GM19372 (cell line): Measurements from ENCODE around the gene LMAN1L.

Experiments used
- ATAC-seq: cut with Tn5 transposase; IDR thresholded peaks from one replicate; pipeline ENCODE4 v1.9.1; 2021; ENCODE audit warnings: mild to moderate bottlenecking, low read depth, moderate library complexity; ENCODE audit not compliant: unreplicated experiment

The LMAN1L gene

DNA sequence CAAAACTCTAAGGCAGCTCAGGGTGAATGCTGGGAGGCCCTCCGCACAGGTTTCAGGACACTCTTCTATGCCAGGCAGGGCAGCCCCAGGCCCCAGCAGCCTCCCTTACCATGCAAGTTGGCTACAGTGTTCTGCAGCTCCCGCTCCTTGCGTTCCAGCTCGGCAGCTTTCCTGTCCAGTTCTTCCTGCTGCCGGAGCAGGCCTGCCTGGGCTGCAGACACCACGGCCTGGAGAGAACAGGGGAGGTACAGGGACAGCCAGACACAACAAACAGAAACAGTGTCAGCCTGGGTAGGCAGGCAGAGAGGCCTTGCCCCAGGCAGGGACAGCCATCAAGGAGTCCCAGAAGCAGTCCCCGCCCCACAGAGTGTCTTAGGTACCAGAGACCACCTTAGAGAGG lies 39.3 kb downstream of the LMAN1L start:
- ATAC-seq: no peak

DNA sequence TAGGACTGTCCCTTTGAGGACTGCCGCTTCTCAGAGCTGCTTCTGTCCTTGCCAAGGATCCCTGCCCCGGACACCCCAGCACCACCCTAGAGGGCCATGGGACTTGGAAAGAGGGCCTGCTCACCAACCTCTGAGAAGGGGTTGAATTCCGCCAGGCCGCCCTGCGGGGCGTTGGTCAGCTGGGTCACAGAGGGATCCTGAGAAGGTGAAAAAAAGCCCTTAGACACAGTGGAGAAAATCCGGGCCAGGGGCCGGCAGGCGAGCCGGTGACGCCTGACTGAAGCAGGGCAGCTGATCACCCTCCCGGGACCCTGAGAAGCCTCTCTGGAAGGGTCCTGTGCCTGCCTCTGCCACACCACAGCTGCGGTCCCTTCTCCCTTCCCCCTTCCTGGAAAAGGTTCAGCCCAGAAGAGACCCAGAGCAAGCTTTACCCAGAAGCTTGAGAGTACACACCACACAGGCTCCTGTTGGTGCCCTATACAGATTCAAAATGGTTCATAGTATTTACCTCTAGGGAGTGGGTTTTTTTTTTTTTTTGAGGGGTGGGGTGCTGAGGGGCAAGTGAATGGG lies 41.9 kb downstream of the LMAN1L start:
- ATAC-seq: no peak

DNA sequence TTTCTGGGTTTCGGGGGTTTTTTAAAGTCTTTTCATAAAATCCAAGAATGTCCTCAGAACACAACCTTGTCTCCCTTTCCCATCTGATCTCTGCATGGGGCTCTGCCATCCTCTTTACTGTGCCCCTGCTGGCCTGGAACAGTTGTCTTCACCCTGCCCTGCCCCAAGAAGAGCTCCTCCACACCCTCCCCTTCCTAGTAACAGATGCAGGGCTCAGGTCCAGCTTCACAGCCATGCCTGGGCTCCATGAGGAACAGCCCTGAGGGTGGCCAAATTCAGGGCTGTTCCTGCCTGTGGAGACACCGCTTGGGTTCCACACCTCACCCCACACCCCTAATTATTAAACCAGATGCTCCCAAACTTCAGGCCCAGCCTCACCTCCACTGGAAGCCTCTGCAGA lies 43.2 kb downstream of the LMAN1L start:
- ATAC-seq: no peak

DNA sequence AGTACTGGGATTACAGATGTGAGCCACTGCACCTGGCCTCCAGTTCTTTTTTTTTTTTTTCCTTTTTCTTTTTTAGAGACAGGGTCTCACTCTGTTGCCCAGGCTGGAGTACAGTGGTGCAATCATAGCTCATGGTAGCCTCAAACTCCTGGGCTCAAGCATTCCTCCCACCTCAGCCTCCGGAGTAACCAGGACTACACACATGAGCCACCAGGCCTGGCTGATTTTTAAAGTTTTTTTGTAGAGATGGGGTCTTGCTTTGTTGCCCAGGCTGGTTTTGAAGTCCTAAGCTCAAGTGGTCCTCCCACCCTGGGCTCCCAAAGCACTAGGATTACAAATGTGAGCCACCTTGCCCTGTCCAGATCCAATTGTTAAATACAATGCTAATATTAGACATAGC lies 43.9 kb downstream of the LMAN1L start:
- no peak for ATAC-seq

DNA sequence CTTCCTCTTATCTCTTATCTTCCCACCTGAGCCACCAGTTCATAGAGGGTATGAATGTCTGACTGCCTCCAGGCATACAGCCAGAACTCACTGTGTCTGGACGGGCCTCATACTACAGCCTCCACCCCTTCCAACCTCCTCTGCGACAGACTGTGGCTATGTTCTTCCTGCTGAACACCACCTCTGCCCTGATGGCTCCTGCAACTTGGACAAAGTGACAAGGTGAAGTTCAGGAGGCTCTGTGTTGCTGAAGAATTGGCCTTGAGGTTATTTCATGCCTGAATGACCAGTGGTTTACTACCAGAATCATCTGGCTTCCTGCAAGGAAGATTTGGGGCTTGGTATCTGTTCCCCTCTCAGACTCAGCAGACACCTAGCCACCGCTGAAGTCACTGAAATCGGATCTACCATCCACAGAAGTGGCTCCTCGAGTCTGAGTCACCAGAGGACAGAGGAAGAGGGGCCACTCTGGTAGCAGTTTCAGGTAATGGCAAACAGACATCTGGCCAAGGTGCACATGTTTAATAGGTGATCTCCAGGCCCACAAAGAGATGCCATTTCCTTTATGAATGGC lies 44.5 kb downstream of the LMAN1L start:
- ATAC-seq: no peak

DNA sequence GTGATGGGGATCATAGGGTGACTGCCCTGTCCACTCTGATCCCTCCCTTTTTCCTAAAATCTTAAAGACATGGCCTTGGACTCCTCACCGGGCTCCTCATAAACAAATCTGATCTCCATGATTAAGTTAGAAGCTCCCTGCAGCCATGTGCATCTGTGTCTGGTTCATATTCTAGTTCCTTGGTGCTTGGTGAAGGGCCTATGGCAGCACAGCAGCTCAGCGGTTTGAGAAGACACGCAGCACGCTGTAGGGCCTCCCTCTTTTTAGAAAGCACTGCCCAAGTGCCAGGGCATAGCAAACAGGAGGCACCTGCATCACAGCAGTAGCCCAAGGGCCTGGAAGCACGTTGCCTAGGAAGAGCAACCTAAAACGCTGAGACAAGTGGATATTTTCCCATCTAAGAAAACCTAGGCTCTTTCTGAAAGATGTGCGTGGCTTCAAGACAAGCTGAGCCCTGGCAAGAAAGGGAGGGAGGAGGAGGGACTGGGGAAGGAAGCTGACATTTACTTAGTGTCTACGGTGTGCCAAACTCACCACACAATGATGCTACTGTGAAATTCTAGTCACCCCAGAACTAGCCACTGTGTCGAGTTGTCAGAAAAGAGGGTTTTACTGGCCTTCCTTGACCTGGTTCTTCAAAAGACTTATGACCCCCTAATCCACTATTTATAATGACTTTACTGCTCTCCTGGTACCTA lies 45.2 kb downstream of the LMAN1L start:
- ATAC-seq: no peak

DNA sequence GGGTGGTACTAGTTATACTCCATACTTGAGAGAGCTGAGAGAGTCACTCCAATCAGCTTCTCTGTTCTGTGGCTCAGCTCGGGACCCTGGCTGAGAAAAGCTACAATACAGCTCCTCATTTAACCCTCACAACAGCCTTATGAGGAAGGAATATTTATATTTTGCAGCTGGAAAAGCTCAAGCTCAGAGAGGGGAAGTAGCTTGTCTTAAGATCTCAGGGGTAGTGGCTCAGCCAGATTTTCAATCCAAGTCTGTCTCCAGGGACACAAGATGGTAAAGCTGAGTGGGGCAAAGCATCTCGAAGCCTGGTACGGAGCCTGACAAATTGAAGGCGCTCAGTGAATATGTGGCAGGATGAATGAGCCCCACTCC lies 45.7 kb downstream of the LMAN1L start:
- ATAC-seq: no peak

DNA sequence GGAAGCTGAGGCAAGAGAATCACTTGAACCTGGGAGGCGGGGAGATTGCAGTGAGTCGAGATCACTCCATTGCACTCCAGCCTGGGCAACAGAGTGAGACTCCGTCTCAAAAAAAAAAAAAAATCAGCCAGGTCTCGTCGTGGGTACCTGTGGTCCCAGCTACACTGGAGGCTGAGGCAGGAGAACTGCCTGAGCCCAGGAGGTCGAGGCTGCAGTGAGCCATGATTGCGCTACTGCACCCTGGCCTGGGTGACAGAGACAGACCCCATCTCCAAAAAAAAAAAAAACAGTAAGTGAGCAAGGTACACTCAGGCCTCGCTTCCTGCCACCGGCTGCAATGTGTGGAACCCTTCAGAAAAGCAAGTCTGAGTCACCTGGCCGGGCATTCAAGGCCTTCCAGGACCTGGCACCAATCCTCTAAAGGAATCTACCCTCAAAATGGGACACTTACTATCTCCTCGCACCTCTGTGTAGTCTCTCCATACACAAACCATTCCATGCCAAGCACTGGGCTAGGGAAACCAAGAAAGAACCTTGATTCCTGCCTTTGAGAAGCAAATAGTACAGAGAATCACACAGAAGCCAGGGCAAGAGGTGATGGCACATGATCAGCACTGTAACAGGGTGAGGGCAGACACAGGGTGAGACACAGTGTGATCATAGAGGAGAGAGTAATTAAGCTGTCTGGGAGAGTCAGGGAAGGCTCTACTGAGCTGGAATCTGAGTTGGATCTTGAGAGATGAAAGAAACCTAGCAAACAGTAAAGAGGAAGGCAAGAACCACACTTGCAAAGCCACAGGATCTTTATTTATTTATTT lies 50.8 kb downstream of the LMAN1L start:
- no peak for ATAC-seq

DNA sequence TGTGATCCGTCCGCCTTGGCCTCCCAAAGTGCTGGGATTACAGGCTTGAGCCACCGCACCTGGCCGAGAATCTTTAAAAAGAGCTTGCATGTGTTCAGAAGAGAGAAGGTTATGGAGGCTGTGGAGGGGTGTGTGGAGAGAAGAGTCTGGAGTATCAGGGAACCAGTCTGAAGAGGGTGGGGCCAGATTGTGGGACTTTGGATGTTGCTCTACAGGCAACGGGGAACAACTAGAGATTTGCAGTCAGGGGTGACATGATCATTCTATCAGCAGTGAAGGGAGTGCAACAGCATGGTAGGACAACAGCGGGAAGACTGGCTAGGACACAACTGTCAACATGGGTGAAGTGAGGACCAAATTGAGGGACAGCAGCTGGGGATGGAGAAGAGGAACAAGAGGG lies 51.7 kb downstream of the LMAN1L start:
- no peak for ATAC-seq

DNA sequence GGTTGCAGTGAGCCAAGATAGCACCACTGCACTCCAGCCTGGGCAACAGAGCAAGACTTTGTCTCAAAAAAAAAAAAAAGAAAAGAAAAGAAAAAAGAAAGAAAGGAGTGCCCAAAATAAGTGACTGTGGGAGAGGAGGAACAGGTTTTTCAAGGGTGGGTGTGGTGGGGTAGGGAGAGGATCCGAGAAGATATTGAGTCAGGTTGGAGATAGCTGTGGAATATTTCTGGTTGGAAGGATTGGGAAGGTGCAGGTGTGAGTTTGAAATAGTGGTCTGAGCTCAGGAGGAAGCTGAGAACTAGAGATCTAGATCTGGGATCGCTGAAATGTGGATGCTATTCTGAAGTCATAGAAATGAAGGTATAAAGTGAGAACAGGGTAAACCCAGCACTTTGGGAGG lies 52.7 kb downstream of the LMAN1L start:
- no peak for ATAC-seq

DNA sequence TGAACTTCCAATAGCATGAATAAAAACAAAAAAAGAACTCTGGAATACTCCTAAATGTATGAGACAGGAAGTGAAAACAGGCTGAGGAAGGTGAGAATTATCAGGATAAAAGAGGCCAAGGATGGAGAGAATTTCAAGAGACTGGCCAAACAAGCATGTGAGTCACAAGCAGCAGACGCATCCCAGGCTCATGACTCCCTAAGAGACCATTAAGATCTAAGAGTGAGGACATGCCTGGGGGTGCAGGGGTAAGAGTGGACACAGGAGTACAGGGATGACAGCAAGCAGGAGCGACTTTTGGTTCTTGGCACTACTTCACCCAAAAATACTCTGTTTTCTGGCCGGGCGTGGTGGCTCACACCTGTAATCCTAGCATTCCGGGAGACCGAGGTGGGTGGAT lies 53.5 kb downstream of the LMAN1L start:
- no peak for ATAC-seq

DNA sequence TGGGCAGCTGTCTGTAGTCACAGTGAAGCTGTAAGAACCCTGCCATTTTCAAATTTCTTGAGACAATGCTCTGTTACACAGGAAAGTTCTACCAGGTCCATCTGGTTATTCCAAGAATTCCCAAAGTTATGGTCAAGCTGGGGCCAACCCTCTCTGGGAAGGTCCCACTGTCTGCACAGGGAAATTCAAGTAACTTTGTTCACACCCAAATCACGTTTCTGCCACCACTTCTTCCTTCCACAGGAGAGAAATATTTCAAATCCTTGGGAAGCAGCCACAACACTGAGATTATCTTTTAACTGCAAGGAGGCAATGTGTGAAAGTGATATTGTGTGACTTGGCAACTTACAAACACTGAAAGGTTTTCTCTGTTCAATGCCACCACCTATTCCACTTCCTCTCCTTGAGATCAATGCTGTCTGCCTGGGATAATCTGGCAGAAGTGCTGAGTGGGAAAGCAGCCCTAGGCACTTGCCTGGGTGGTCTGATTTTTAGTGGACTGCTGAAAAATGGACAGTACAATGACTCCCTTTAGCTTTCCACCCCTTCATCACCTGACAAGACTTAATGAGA lies 54.9 kb downstream of the LMAN1L start:
- no peak for ATAC-seq

DNA sequence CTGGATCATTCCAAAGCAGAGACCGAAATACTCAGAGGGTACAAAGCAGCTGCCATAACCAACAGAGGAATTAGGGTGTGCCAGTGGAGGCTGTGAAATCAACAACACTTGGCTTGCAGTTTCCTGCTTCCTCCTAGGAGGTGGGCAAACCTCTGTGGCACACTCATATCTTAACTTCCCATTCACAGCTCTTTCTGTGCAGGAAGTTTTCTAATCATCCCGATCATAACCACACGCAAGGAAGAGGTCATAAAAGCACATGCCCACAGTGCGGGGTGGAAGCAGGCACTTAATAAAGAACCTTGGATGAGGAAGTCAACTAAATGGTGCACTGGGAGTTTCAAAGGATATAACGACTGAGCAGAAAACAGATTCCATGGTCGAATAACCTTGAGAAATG lies 55.4 kb downstream of the LMAN1L start:
- no peak for ATAC-seq

DNA sequence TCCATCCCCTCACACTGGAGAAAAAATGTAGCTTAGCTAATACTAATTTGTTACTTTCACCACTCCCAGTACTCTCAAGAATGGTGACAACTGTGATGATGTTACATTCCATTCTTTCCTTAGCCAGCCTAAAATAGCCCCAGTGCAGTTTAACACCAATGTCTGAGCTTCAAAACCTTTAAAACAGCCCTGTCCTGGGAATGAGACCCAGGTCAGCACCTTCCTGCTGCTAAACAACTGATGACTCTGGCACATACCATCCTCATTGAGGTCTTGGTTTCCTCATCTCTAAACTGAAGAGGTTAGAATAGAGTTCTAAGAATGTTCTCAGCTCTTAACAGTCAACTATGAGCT lies 56.7 kb downstream of the LMAN1L start:
- no peak for ATAC-seq

DNA sequence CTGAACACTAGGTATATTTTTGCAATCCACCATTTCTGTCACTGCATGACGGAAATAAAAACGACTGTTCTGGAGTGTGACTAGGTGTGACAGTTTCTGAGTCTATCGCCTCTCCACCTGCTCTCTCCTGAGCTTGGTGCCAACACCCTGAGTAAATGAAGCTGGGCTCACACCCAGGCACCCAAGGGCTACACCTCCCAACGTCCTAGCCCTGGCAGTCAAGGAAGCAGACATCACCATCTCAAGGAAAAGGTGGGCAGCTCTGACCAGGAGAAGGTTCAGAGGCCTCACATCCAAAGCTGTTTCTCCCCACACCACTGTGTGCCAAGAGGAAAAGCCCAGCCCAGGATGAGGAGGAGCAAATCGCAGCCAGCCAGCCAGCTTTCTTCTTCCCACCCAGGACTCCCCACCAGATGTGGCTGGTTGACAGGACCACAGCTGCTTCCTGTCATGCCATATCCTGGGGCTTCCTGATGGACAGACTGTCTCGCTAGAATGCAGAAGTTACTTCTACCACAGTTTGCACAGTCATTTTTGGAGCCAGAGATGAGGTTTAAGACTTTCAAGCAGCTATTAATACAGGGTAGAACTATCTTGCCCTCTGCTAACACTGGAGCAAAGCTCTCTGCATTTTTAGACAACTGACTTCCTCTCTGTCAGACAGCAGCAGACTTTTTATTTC lies 57.2 kb downstream of the LMAN1L start:
- ATAC-seq: no peak

DNA sequence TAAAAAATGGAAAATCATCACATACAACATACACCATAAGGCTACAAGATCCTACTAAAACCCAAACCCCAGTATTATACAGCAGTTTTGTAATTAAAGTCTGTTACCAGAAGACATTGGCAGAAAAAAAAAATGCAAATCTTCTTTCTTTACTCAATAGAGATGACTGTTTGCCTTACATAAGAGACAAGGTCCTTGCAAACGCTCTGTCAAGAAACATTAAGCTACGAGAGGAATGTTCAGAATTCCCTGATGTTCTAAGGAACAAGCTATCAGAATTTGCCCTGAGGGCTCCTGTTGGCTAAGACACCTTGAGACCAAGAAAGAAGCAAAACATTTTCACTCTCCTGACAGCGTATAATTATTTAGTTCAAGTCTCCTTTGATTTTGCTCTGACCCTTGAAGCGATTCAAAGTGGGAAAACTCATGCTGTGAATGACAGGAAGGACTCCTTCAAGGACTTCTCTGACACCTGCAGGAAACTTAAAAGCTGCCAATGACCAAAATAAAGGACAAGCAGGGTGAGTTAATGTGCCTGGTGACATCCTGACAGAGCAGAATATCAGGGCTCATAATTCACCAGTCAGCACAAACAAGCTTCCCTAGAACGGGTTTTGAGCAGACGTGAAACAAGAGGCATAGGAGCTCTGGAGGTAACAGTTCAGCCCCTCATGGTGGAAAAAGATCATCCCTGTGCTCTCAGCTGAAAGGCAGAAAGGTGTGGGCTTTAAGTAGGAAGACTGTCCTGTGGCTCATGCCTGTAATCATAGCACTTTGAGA lies 58.0 kb downstream of the LMAN1L start:
- no peak for ATAC-seq

DNA sequence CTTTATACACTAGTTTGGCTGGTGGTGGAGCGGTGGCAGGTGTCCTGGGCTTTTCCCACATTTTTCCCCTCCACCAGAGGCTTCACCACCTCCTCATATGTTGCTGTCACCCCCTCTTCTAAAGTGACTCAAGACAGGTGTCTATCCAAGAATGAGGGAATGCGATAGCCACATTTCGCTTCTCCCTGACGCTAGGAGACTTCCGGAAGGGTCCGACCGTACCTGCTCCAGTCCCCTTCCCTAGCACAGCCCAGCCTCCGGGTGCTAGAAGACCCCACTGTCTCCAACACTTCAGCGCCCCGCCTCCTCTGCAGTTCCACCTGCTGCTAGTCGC lies 60.0 kb downstream of the LMAN1L start:
- no peak for ATAC-seq

DNA sequence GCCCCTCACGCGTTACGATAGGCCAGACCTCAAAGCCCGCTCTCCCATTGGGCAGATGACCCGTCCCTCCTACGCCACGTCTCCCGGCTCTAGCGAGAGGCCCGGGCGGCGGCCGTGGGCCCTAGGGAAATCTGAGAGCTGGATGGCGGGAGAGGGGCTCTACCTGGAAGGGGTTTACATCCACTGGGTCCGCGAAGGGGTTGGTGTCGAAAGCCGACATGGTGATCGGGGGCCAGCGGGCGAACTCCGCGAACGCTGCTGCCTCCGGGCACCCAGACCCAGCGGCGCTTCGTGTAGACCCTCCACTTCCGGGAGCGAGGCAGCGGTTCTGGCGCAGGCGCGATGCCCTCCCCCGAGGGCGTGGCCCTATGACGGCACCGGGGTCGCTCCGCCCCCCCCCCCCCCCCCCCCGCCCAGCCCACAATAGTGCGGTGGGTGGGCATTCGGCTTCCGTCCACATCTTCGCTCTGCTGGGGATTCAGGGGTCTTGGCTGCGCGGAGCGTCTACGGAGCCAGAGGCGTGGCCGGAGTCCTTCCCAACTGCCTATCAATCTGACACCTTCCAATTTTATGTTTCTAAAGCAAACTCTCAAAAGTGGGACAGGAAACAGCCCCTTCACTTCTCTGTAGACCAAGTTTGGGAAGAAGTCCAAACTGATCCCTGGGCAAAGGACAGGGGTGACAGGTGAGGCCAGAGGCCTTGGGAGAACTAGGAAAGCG lies 60.6 kb downstream of the LMAN1L start, which contains the start of gene SCAMP2:
SCAMP2 (minus strand) TSS at position 330 of the 720 bp plus-strand sequence; CDS start at position 220, 110 bp downstream.
- ATAC-seq: peak; percentile 82

DNA sequence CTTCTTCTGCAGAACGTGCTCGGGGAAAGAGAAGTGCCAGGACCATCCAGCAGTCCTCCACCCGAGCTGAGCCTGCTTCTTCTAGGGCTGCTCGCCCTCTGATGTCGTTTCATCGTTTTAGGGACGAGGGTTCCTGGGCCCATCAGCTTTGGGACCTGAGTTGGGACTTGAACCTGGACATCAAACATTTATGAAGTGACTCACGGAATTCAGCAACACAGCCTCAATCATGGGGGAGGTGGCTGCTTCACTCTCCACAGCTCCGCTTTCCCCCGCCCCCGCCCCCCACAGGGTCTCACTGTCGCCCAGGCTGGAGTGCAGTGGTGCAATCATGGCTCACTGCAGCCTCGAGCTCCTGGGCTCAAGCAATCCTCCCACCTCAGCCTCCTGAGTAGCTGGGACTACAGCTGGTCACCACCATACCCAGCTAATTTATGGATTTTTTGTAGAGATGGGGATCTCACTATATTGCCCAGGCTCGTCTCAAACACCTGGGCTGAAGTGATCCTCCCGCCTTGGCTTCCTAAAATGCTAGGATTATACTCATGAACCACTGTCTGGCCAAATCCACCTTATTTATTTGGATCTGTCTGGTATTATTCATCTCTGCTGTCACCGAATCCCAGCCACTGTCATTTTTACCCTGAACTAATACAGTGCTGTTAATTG lies 61.3 kb downstream of the LMAN1L start:
- ATAC-seq: no peak
